ENCODE measurements around the gene MAGEF1.

DNA sequence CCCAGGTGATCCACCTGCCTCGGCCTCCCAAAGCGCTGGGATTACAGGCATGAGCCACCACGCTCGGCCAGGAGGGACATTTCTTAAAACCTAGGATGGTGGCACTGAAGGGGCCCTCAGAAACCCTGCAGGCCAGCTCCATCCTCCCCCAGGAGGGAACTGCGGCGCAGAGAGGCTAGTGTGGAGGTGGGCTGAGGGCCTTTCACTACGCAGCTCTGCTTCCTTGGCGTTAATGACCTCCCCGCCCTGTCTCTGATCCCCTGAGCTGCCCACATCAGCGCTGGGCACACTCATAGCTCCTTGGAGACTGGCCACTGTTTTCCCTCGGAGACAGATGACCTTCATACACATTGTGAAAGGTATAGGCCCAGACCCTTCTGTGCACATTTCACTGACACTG is 46.2 kb upstream of the MAGEF1 start:
- TF ChIP-seq, protein P1, sequence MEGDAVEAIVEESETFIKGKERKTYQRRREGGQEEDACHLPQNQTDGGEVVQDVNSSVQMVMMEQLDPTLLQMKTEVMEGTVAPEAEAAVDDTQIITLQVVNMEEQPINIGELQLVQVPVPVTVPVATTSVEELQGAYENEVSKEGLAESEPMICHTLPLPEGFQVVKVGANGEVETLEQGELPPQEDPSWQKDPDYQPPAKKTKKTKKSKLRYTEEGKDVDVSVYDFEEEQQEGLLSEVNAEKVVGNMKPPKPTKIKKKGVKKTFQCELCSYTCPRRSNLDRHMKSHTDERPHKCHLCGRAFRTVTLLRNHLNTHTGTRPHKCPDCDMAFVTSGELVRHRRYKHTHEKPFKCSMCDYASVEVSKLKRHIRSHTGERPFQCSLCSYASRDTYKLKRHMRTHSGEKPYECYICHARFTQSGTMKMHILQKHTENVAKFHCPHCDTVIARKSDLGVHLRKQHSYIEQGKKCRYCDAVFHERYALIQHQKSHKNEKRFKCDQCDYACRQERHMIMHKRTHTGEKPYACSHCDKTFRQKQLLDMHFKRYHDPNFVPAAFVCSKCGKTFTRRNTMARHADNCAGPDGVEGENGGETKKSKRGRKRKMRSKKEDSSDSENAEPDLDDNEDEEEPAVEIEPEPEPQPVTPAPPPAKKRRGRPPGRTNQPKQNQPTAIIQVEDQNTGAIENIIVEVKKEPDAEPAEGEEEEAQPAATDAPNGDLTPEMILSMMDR (IDR thresholded peaks at IDR 0.05), result no peak
- TF ChIP-seq POLR2A (IDR thresholded peaks at IDR 0.05), result no peak
